ENCODE results near the gene CLTA.

GRCh38 chr9:36187414-36187813 is 3.3 kb upstream of the CLTA start:
- TF ChIP-seq CTCF (IDR thresholded peaks at IDR 0.05) (no peak), EZH2phosphoT487 (IDR thresholded peaks at IDR 0.05) (no peak), EZH2 (IDR thresholded peaks at IDR 0.05) (no peak)
